Spleen (tissue), 7 donors: ENCODE results near the gene USP53.

Source experiments
- POLR2A ChIP-seq, 3 donors: fragments of 450-650 bp; IDR thresholded peaks; one replicate each; pipeline ENCODE4 v1.5.1; 2017; ENCODE audit warnings: antibody characterized with exemption in 3 of 3, mild to moderate bottlenecking in 1 of 3
- POLR2AphosphoS5 ChIP-seq, 3 donors: sonication (generic); formaldehyde crosslinking; IDR thresholded peaks; one replicate each; pipeline ENCODE4 v1.5.1; 2017; ENCODE audit warnings: antibody characterized with exemption in 3 of 3
- TF ChIP-seq, protein P1 (sequence below), 11 experiments: fragments of 200-600 bp in 7 of 11; fragments of 450-650 bp in 4 of 11; sonication (generic) in 4 of 11; IDR thresholded peaks in 8 of 11; conservative IDR thresholded peaks in 3 of 11; 1 replicate in 7 of 11; 2 replicates in 4 of 11; pipeline versions ENCODE4 v1.4.0 to v1.8.0; 2016 to 2021; ENCODE audit warnings: antibody characterized with exemption in 11 of 11, inconsistent platforms in 4 of 11, mild to moderate bottlenecking in 1 of 11
- donor health status: DM: no; HTN: no; CAD: no; lungs with moderate emphysema.
- donor health status: DM: no; HTN: no; CAD: no.
- donor health status: DM: no; HTN: no; CAD: no.

DNA sequence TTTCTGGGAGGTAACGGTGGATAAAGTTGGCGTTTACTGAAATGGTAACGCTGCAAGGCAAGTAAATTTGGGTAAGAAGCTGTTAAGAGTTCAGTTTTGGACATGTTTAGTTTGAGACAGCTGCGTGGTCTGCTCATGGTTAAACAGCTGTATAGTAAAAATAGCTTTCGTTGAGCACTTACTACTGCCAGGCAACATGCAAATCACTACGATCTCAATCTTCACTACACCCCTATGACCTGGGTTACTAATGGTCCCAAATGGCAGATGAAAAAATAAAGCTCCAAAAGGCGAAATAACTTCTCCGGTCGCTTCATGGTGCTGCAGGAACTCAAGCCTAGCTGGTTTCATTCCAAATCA lies 87.2 kb downstream of the USP53 start:
- no peak for TF ChIP-seq POLR2A (IDR thresholded peaks at IDR 0.05)
- TF ChIP-seq, protein P1, sequence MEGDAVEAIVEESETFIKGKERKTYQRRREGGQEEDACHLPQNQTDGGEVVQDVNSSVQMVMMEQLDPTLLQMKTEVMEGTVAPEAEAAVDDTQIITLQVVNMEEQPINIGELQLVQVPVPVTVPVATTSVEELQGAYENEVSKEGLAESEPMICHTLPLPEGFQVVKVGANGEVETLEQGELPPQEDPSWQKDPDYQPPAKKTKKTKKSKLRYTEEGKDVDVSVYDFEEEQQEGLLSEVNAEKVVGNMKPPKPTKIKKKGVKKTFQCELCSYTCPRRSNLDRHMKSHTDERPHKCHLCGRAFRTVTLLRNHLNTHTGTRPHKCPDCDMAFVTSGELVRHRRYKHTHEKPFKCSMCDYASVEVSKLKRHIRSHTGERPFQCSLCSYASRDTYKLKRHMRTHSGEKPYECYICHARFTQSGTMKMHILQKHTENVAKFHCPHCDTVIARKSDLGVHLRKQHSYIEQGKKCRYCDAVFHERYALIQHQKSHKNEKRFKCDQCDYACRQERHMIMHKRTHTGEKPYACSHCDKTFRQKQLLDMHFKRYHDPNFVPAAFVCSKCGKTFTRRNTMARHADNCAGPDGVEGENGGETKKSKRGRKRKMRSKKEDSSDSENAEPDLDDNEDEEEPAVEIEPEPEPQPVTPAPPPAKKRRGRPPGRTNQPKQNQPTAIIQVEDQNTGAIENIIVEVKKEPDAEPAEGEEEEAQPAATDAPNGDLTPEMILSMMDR (IDR thresholded peaks at IDR 0.05 in 8 of 11, conservative IDR thresholded peaks at IDR 0.05 in 3 of 11), result no peak
- no peak for TF ChIP-seq POLR2AphosphoS5 (IDR thresholded peaks at IDR 0.05)
